GM23338 (cell line): ENCODE measurements around the gene BRSK2. TPM values are rescaled to one million over a fixed set of nuclear protein-coding genes. Genes with fewer than 3 reads are reported as not detected.

ENCODE experiments used
- ATAC-seq: fragments of 200-7000 bp; cut with Tn5 transposase; 3 replicates; pipeline ENCODE4 v1.9.1; 2020
- DNase-seq: peaks from one replicate; pipeline ENCODE4 v3.0.0-alpha.2; 2015; ENCODE audit warnings: low spot score
- H2AFZ ChIP-seq: fragments of 200-600 bp; sonication (generic); 2 replicates; pipeline ENCODE4 v1.8.0; 2016; ENCODE audit warnings: antibody characterized with exemption, mild to moderate bottlenecking, moderate library complexity
- H3F3A ChIP-seq: fragments of 200-600 bp; sonication (generic); replicated peaks from 2 replicates; pipeline ENCODE4 v1.8.0; 2017; ENCODE audit warnings: antibody characterized with exemption, mixed run types, low read depth
- H3K27ac ChIP-seq: fragments of 200-600 bp; sonication (generic); 2 replicates; pipeline ENCODE4 v1.6.1; 2016; ENCODE audit warnings: low read depth
- H3K27me3 ChIP-seq: fragments of 200-600 bp; sonication (generic); 2 replicates; pipeline ENCODE4 v1.8.0; 2016; ENCODE audit warnings: mild to moderate bottlenecking, mixed run types, moderate library complexity; ENCODE audit not compliant: insufficient read depth
- H3K36me3 ChIP-seq: fragments of 200-600 bp; sonication (generic); 2 replicates; pipeline ENCODE4 v1.8.0; 2016; ENCODE audit warnings: mild to moderate bottlenecking; ENCODE audit not compliant: insufficient read depth
- H3K4me1 ChIP-seq: fragments of 200-600 bp; sonication (generic); 2 replicates; pipeline ENCODE4 v1.8.0; 2016; ENCODE audit warnings: mild to moderate bottlenecking, moderate library complexity; ENCODE audit not compliant: insufficient read depth
- H3K4me2 ChIP-seq: fragments of 200-600 bp; sonication (generic); 2 replicates; pipeline ENCODE4 v1.7.1; 2017; ENCODE audit warnings: mixed run types
- H3K4me3 ChIP-seq: fragments of 200-600 bp; sonication (generic); 2 replicates; pipeline ENCODE4 v1.6.1; 2016; ENCODE audit warnings: mixed run types
- H3K79me2 ChIP-seq: fragments of 200-600 bp; sonication (generic); replicated peaks from 2 replicates; pipeline ENCODE4 v1.8.0; 2017; ENCODE audit warnings: mild to moderate bottlenecking; ENCODE audit not compliant: insufficient read depth
- H3K9me2 ChIP-seq: fragments of 200-600 bp; sonication (generic); 2 replicates; pipeline ENCODE4 v1.8.0; 2017; ENCODE audit not compliant: insufficient read depth
- H4K20me1 ChIP-seq: fragments of 200-600 bp; sonication (generic); replicated peaks from 2 replicates; pipeline ENCODE4 v1.8.0; 2017; ENCODE audit warnings: mild to moderate bottlenecking; ENCODE audit not compliant: insufficient read depth
- H3K27ac Mint-ChIP-seq: 2 replicates; pipeline ENCODE4 v1.8.0; 2020; ENCODE audit warnings: inconsistent platforms, mild to moderate bottlenecking, moderate library complexity, mixed read lengths
- H3K27me3 Mint-ChIP-seq: 3 replicates; pipeline ENCODE4 v1.8.0; 2022; ENCODE audit warnings: low read depth, mild to moderate bottlenecking, moderate library complexity, mixed read lengths, inconsistent platforms; ENCODE audit not compliant: insufficient read depth, poor library complexity
- H3K36me3 Mint-ChIP-seq: 3 replicates; pipeline ENCODE4 v1.8.0; 2021; ENCODE audit warnings: low read depth, mild to moderate bottlenecking, inconsistent platforms, moderate library complexity, mixed read lengths
- H3K4me1 Mint-ChIP-seq: 3 replicates; pipeline ENCODE4 v1.8.0; 2020; ENCODE audit warnings: mild to moderate bottlenecking, inconsistent platforms, mixed read lengths
- H3K4me3 Mint-ChIP-seq: 3 replicates; pipeline ENCODE4 v1.8.0; 2021; ENCODE audit warnings: moderate library complexity, mild to moderate bottlenecking, inconsistent platforms, mixed read lengths
- H3K9me3 Mint-ChIP-seq: 3 replicates; pipeline ENCODE4 v1.8.0; 2020; ENCODE audit warnings: moderate library complexity, mild to moderate bottlenecking, inconsistent platforms, mixed read lengths
- CREB1 ChIP-seq: fragments of 250-450 bp; sonication (Bioruptor Pico); IDR thresholded peaks from 2 replicates; pipeline ENCODE4 v1.5.0; 2020; ENCODE audit warnings: low read depth, mild to moderate bottlenecking, moderate library complexity
- EZH2 ChIP-seq: fragments of 200-600 bp; sonication (generic); IDR thresholded peaks from one replicate; pipeline ENCODE4 v1.8.0; 2017; ENCODE audit warnings: antibody characterized with exemption, mild to moderate bottlenecking, low read depth; ENCODE audit not compliant: unreplicated experiment
- EZH2phosphoT487 ChIP-seq: fragments of 200-600 bp; sonication (generic); IDR thresholded peaks from one replicate; pipeline ENCODE4 v1.8.1; 2018; ENCODE audit warnings: antibody characterized with exemption; ENCODE audit not compliant: unreplicated experiment
- JUNB ChIP-seq: IDR thresholded peaks from one replicate; pipeline ENCODE4 v1.6.1; 2016; ENCODE audit warnings: antibody characterized with exemption; ENCODE audit not compliant: unreplicated experiment
- NANOG ChIP-seq: IDR thresholded peaks from 2 replicates; pipeline ENCODE4 v1.6.1; 2016; ENCODE audit warnings: antibody characterized with exemption, borderline replicate concordance
- POLR2AphosphoS5 ChIP-seq: IDR thresholded peaks from 2 replicates; pipeline ENCODE4 v1.6.1; 2016; ENCODE audit warnings: antibody characterized with exemption, low read depth
- STAT1 ChIP-seq: IDR thresholded peaks from one replicate; pipeline ENCODE4 v1.6.1; 2016; ENCODE audit warnings: antibody characterized with exemption; ENCODE audit not compliant: unreplicated experiment
- ZNF114 ChIP-seq: fragments of 250-450 bp; sonication (Bioruptor Pico); IDR thresholded peaks from 2 replicates; pipeline ENCODE4 v1.5.0; 2020; ENCODE audit warnings: mild to moderate bottlenecking, moderate library complexity
- ZNF331 ChIP-seq: fragments of 250-450 bp; sonication (Bioruptor Pico); IDR thresholded peaks from 2 replicates; pipeline ENCODE4 v1.5.0; 2020; ENCODE audit warnings: low read depth, mild to moderate bottlenecking, moderate library complexity
- polyA plus RNA-seq: library from polyadenylated mRNA; unstranded; fragments of >200 nt; fragmentation: Nextera tagmentation; extraction: Ambion mirVana; gene quantifications from 2 replicates; pipeline ENCODE4 v1.2.1, GENCODE V29; 2016
- total RNA-seq: library from RNA; depleted of rRNA; stranded (reverse); fragments of >200 nt; shearing (Covaris generic); gene quantifications from 2 replicates; pipeline ENCODE4 v1.2.3, GENCODE V29; 2014
- TF ChIP-seq, protein P1 (sequence below): IDR thresholded peaks from one replicate; pipeline ENCODE4 v1.6.1; 2018; ENCODE audit warnings: antibody characterized with exemption; ENCODE audit not compliant: unreplicated experiment
- TF ChIP-seq, protein P2 (sequence below): fragments of 250-450 bp; sonication (Bioruptor Pico); IDR thresholded peaks from 2 replicates; pipeline ENCODE4 v1.5.0; 2020; ENCODE audit warnings: mild to moderate bottlenecking, moderate library complexity
- TF ChIP-seq, protein P3 (sequence below): IDR thresholded peaks from 2 replicates; pipeline ENCODE4 v1.6.1; 2016; ENCODE audit warnings: antibody characterized with exemption
- TF ChIP-seq, protein P4 (sequence below), 2 experiments: fragments of 200-600 bp in 1 of 2; sonication (generic) in 1 of 2; conservative IDR thresholded peaks; 2 replicates each; pipeline versions ENCODE4 v1.5.1 to v1.6.1; 2016 to 2017; ENCODE audit warnings: antibody characterized with exemption in 2 of 2, low read depth in 2 of 2, mild to moderate bottlenecking in 2 of 2, moderate library complexity in 1 of 2

BRSK2 gene
- total and polyA plus RNA-seq, 2 experiments from 2014 or later, result 7.2 to 20.3 TPM

DNA sequence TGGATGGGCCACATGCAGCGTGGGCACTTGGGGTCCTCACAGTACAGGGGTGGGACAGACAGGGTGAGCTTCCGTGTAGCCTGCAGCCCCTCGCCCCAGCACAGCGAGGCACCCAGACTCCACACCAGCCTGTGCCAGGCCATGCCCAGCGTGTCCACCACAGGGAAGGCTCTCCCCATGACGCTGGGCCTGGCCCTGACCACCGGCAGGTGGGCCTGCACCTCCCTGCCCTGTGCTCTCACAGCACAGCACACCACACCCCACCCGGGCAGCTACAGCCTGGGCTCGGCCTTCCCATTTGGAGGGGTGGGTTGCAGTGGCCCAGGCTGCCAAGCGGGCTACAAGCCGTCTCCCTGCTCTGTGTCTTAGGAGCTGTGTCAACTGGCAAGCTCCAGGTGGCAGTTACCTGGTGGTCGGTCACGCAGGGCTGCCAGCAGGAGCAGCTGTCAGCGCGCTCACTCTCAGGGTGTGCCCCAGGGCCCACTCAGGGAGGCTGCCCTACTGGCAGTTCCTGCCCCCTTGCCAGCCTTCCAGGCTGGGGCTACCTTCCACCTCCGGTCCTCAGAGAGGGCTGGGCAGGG lies 92.2 kb downstream of the BRSK2 start:
- Histone ChIP-seq H3K9me2 (no peaks in the 10 kb centered on the region), H3F3A (no peaks in the 10 kb centered on the region), H4K20me1 (no peaks in the 10 kb centered on the region; the same call in 1 of the 2 replicates), H3K27ac (no peak overlapping the region), H3K79me2 (no peaks in the 10 kb centered on the region; the same call in 1 of the 2 replicates), H3K4me2 (no peak overlapping the region), H3K27me3 (no peaks in the 10 kb centered on the region), H3K4me3 (no peak overlapping the region), H3K36me3 (no peaks in the 10 kb centered on the region), H3K4me1 (no peaks in the 10 kb centered on the region), H2AFZ (no peak overlapping the region)
- no peak overlapping the region for H3K4me3 Mint-ChIP-seq
- TF ChIP-seq CREB1 (no peak), ZNF114 (CRISPR knock-in tag) (no peak), EZH2 (no peak), EZH2phosphoT487 (no peak), NANOG (no peak), JUNB (no peak), POLR2AphosphoS5 (no peak), ZNF331 (no peak), STAT1 (no peak)
- TF ChIP-seq, protein P1, sequence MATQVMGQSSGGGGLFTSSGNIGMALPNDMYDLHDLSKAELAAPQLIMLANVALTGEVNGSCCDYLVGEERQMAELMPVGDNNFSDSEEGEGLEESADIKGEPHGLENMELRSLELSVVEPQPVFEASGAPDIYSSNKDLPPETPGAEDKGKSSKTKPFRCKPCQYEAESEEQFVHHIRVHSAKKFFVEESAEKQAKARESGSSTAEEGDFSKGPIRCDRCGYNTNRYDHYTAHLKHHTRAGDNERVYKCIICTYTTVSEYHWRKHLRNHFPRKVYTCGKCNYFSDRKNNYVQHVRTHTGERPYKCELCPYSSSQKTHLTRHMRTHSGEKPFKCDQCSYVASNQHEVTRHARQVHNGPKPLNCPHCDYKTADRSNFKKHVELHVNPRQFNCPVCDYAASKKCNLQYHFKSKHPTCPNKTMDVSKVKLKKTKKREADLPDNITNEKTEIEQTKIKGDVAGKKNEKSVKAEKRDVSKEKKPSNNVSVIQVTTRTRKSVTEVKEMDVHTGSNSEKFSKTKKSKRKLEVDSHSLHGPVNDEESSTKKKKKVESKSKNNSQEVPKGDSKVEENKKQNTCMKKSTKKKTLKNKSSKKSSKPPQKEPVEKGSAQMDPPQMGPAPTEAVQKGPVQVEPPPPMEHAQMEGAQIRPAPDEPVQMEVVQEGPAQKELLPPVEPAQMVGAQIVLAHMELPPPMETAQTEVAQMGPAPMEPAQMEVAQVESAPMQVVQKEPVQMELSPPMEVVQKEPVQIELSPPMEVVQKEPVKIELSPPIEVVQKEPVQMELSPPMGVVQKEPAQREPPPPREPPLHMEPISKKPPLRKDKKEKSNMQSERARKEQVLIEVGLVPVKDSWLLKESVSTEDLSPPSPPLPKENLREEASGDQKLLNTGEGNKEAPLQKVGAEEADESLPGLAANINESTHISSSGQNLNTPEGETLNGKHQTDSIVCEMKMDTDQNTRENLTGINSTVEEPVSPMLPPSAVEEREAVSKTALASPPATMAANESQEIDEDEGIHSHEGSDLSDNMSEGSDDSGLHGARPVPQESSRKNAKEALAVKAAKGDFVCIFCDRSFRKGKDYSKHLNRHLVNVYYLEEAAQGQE, result no peak
- TF ChIP-seq, protein P2, sequence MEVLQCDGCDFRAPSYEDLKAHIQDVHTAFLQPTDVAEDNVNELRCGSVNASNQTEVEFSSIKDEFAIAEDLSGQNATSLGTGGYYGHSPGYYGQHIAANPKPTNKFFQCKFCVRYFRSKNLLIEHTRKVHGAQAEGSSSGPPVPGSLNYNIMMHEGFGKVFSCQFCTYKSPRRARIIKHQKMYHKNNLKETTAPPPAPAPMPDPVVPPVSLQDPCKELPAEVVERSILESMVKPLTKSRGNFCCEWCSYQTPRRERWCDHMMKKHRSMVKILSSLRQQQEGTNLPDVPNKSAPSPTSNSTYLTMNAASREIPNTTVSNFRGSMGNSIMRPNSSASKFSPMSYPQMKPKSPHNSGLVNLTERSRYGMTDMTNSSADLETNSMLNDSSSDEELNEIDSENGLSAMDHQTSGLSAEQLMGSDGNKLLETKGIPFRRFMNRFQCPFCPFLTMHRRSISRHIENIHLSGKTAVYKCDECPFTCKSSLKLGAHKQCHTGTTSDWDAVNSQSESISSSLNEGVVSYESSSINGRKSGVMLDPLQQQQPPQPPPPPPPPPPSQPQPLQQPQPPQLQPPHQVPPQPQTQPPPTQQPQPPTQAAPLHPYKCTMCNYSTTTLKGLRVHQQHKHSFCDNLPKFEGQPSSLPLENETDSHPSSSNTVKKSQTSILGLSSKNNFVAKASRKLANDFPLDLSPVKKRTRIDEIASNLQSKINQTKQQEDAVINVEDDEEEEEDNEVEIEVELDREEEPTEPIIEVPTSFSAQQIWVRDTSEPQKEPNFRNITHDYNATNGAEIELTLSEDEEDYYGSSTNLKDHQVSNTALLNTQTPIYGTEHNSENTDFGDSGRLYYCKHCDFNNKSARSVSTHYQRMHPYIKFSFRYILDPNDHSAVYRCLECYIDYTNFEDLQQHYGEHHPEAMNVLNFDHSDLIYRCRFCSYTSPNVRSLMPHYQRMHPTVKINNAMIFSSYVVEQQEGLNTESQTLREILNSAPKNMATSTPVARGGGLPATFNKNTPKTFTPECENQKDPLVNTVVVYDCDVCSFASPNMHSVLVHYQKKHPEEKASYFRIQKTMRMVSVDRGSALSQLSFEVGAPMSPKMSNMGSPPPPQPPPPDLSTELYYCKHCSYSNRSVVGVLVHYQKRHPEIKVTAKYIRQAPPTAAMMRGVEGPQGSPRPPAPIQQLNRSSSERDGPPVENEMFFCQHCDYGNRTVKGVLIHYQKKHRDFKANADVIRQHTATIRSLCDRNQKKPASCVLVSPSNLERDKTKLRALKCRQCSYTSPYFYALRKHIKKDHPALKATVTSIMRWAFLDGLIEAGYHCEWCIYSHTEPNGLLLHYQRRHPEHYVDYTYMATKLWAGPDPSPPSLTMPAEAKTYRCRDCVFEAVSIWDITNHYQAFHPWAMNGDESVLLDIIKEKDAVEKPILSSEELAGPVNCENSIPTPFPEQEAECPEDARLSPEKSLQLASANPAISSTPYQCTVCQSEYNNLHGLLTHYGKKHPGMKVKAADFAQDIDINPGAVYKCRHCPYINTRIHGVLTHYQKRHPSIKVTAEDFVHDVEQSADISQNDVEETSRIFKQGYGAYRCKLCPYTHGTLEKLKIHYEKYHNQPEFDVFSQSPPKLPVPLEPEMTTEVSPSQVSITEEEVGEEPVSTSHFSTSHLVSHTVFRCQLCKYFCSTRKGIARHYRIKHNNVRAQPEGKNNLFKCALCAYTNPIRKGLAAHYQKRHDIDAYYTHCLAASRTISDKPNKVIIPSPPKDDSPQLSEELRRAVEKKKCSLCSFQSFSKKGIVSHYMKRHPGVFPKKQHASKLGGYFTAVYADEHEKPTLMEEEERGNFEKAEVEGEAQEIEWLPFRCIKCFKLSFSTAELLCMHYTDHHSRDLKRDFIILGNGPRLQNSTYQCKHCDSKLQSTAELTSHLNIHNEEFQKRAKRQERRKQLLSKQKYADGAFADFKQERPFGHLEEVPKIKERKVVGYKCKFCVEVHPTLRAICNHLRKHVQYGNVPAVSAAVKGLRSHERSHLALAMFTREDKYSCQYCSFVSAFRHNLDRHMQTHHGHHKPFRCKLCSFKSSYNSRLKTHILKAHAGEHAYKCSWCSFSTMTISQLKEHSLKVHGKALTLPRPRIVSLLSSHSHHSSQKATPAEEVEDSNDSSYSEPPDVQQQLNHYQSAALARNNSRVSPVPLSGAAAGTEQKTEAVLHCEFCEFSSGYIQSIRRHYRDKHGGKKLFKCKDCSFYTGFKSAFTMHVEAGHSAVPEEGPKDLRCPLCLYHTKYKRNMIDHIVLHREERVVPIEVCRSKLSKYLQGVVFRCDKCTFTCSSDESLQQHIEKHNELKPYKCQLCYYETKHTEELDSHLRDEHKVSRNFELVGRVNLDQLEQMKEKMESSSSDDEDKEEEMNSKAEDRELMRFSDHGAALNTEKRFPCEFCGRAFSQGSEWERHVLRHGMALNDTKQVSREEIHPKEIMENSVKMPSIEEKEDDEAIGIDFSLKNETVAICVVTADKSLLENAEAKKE (CRISPR knock-in tag), result no peak
- TF ChIP-seq, protein P3, sequence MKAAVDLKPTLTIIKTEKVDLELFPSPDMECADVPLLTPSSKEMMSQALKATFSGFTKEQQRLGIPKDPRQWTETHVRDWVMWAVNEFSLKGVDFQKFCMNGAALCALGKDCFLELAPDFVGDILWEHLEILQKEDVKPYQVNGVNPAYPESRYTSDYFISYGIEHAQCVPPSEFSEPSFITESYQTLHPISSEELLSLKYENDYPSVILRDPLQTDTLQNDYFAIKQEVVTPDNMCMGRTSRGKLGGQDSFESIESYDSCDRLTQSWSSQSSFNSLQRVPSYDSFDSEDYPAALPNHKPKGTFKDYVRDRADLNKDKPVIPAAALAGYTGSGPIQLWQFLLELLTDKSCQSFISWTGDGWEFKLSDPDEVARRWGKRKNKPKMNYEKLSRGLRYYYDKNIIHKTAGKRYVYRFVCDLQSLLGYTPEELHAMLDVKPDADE, result no peak
- TF ChIP-seq, protein P4, sequence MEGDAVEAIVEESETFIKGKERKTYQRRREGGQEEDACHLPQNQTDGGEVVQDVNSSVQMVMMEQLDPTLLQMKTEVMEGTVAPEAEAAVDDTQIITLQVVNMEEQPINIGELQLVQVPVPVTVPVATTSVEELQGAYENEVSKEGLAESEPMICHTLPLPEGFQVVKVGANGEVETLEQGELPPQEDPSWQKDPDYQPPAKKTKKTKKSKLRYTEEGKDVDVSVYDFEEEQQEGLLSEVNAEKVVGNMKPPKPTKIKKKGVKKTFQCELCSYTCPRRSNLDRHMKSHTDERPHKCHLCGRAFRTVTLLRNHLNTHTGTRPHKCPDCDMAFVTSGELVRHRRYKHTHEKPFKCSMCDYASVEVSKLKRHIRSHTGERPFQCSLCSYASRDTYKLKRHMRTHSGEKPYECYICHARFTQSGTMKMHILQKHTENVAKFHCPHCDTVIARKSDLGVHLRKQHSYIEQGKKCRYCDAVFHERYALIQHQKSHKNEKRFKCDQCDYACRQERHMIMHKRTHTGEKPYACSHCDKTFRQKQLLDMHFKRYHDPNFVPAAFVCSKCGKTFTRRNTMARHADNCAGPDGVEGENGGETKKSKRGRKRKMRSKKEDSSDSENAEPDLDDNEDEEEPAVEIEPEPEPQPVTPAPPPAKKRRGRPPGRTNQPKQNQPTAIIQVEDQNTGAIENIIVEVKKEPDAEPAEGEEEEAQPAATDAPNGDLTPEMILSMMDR (conservative IDR thresholded peaks at IDR 0.05; ENCODE audit: low read depth in 2 of 2), result no peak
- ATAC-seq (no peak), DNase-seq (no peak)
- peaks cover 5% of the 10 kb centered on the region; the same call in 2 of the 3 replicates for H3K4me1 Mint-ChIP-seq
- H3K9me3 Mint-ChIP-seq, result no peaks in the 10 kb centered on the region; the same call in 2 of the 3 replicates
- peaks cover 5% of the 10 kb centered on the region; the same call in 1 of the 3 replicates for H3K36me3 Mint-ChIP-seq
- peaks cover 11% of the 10 kb centered on the region for H3K27me3 Mint-ChIP-seq
- no peak overlapping the region for H3K27ac Mint-ChIP-seq
